Breast epithelium (tissue), 3 donors: ENCODE results near the gene RAB3A.

Source experiments
- POLR2AphosphoS5 ChIP-seq, 3 donors: sonication (generic); formaldehyde crosslinking; IDR thresholded peaks; one replicate each; pipeline ENCODE4 v1.6.1; 2017; ENCODE audit warnings: antibody characterized with exemption in 3 of 3
- TF ChIP-seq, protein P1 (sequence below), 3 donors: fragments of 450-650 bp; IDR thresholded peaks; one replicate each; pipeline ENCODE4 v1.5.1; 2016 to 2017; ENCODE audit warnings: antibody characterized with exemption in 3 of 3, mild to moderate bottlenecking in 3 of 3, moderate library complexity in 3 of 3

DNA sequence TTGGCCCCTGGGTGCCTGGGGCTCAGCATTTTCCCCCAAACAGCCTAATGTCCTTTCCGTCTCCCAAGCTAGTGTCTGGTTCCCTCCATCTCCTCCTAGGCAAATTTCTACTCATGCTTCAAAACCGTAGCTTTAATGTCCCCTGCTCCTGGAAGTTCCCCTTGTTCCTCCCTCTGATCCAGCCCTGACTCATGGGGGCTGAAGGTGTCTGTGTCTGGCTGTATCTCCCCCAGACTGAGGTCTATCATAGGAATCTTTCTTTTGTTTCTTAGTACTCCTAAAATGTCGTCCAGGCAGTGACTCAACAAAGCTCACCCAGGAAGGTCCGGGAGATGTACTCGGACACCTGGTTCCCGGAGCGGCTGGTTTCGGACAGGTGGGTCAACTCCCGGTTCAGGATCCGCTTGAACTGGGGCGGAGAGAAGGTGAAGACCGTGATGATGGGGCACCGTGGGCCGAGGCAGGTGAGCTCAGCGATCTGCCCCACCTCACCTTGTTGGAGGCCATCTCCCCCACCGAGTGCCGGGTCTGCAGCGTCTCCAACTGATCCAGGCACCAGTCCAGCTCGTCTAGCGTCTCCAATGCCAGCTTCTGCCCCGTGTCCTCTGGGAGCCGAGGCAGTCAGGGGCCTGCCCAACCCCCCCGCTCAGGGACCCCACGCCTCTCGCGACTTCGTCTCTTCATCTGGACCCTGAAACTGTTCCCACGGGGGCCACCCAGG lies 16.2 kb upstream of the RAB3A start:
- no peak for TF ChIP-seq POLR2AphosphoS5 (IDR thresholded peaks at IDR 0.05)
- TF ChIP-seq, protein P1, sequence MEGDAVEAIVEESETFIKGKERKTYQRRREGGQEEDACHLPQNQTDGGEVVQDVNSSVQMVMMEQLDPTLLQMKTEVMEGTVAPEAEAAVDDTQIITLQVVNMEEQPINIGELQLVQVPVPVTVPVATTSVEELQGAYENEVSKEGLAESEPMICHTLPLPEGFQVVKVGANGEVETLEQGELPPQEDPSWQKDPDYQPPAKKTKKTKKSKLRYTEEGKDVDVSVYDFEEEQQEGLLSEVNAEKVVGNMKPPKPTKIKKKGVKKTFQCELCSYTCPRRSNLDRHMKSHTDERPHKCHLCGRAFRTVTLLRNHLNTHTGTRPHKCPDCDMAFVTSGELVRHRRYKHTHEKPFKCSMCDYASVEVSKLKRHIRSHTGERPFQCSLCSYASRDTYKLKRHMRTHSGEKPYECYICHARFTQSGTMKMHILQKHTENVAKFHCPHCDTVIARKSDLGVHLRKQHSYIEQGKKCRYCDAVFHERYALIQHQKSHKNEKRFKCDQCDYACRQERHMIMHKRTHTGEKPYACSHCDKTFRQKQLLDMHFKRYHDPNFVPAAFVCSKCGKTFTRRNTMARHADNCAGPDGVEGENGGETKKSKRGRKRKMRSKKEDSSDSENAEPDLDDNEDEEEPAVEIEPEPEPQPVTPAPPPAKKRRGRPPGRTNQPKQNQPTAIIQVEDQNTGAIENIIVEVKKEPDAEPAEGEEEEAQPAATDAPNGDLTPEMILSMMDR (IDR thresholded peaks at IDR 0.05), result no peak
